Bronchial epithelial cell (primary cell): Measurements from ENCODE around the gene CALML5. TPM values are rescaled to one million over a fixed set of nuclear protein-coding genes. Genes with fewer than 3 reads are reported as not detected.
"Not testable (repeated sequence)": the region's sequence is repeated elsewhere in the genome, so short reads cannot be mapped to it uniquely, and the experiment has no call there.

Experiments used
- DNase-seq: peaks from one replicate; pipeline ENCODE4 v3.0.0-alpha.2; 2010; ENCODE audit warnings: low read depth
- FAIRE-seq: peaks from 2 replicates; lab custom pipeline; 2011; peaks lifted over from hg19 to GRCh38; lab: Jason Lieb, UNC
- H3K27me3 ChIP-seq: 2 replicates; pipeline ENCODE4 v1.5.1; 2011; ENCODE audit warnings: low read length; ENCODE audit not compliant: control insufficient read depth, insufficient read depth
- H3K36me3 ChIP-seq: 2 replicates; pipeline ENCODE4 v1.5.1; 2011; ENCODE audit warnings: low read length; ENCODE audit not compliant: control insufficient read depth, insufficient read depth
- H3K4me3 ChIP-seq: 2 replicates; pipeline ENCODE4 v1.5.1; 2011; ENCODE audit warnings: mild to moderate bottlenecking, low read depth, low read length, control low read depth
- total RNA-seq: library from RNA; depleted of rRNA; stranded (reverse); fragments of >200 nt; gene quantifications from 2 replicates; pipeline ENCODE4 v1.2.1, GENCODE V29; 2014
- TF ChIP-seq, protein P1 (sequence below): IDR thresholded peaks from 2 replicates; pipeline ENCODE4 v1.5.1; 2011; ENCODE audit warnings: mild to moderate bottlenecking, moderate library complexity, low read length, control low read depth, inconsistent platforms; ENCODE audit not compliant: insufficient read depth, severe bottlenecking

Gene CALML5
- total RNA-seq, 1 donor from 2014 or later = 0.79 TPM

GRCh38 chr10:5478694-5479305, 20.6 kb downstream of the CALML5 start:
- TF ChIP-seq, protein P1, sequence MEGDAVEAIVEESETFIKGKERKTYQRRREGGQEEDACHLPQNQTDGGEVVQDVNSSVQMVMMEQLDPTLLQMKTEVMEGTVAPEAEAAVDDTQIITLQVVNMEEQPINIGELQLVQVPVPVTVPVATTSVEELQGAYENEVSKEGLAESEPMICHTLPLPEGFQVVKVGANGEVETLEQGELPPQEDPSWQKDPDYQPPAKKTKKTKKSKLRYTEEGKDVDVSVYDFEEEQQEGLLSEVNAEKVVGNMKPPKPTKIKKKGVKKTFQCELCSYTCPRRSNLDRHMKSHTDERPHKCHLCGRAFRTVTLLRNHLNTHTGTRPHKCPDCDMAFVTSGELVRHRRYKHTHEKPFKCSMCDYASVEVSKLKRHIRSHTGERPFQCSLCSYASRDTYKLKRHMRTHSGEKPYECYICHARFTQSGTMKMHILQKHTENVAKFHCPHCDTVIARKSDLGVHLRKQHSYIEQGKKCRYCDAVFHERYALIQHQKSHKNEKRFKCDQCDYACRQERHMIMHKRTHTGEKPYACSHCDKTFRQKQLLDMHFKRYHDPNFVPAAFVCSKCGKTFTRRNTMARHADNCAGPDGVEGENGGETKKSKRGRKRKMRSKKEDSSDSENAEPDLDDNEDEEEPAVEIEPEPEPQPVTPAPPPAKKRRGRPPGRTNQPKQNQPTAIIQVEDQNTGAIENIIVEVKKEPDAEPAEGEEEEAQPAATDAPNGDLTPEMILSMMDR = no peak
- no peak for FAIRE-seq

DNA sequence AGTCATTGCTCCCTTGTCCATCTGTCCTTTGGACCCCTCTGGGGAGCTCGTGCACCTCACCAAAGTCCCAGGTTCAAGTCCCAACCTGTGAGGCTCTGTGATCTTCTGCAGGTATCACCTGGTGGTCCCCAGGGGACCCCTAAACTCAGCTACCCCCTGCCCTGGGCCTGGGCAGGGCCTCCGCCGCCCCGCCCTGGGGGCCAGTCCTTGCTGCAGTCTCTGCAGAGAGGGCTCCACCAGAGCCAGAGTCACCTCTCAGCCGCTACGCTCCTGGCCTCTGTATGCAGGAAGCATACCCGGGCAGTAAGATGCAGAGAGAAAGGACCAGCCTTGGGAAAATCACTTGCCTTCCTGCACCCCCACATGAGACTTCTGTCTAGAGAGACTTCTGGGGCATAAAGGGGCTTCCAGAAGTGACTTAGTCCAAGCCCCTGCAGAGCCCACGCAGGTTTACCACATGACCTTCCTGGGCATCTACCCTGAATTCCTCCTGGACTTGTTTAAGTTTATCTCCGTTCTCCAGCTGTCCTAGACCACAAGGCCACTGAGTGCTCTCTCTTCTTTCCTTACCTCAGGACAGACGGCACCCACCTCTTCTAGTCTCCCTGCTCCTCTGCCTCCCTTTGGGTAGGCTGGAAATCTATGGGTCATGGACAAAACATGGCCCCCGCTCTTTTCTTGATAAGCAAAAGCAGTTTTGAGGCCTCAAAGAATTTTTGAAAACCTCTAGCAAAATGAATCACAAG, 21.2 kb downstream of the CALML5 start:
- FAIRE-seq (no peak), DNase-seq (no peak)
- H3K27me3 ChIP-seq = no peaks in the 10 kb centered on the region
- TF ChIP-seq, protein P1 = no peak
- no peak overlapping the region for H3K4me3 ChIP-seq
- no peaks in the 10 kb centered on the region for H3K36me3 ChIP-seq

More at GRCh38 chr10:5478694-5479305, 20.6 kb downstream of the CALML5 start:
- DNase-seq = no peak
- H3K36me3 ChIP-seq = no peaks in the 10 kb centered on the region
- no peak overlapping the region for H3K4me3 ChIP-seq
- no peaks in the 10 kb centered on the region for H3K27me3 ChIP-seq

DNA sequence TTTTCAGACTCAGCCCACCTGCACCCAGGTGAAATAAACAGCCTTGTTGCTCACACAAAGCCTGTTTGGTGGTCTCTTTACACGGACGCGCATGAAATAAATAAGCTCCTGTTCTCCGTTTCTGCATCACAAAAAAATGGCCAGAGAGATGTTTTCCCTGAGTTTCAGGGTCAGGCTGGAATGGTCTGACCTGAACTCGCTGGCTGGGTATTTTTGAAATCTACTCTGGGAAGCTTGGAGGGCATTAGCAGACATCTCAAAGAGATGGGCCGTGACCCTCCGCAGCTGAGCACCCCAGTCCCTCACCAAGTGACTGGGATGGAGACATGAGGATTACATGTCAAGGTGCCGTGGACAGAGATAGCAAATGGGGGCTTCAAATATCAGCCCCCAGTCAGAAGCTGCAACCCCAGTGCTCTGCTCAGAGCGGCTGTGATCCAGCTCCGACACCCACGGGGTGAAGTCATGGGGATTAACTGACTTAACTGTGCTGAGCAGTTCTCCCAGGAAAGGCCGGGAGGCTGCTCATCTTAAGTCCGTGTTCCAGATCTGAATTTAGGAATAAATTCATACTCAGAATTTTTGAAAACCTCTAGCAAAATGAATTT, 22.3 kb downstream of the CALML5 start:
- DNase-seq = no peak
- TF ChIP-seq, protein P1 = no peak
- FAIRE-seq = no peak
- no peaks in the 10 kb centered on the region for H3K27me3 ChIP-seq
- H3K36me3 ChIP-seq = no peaks in the 10 kb centered on the region
- H3K4me3 ChIP-seq = no peak overlapping the region

DNA sequence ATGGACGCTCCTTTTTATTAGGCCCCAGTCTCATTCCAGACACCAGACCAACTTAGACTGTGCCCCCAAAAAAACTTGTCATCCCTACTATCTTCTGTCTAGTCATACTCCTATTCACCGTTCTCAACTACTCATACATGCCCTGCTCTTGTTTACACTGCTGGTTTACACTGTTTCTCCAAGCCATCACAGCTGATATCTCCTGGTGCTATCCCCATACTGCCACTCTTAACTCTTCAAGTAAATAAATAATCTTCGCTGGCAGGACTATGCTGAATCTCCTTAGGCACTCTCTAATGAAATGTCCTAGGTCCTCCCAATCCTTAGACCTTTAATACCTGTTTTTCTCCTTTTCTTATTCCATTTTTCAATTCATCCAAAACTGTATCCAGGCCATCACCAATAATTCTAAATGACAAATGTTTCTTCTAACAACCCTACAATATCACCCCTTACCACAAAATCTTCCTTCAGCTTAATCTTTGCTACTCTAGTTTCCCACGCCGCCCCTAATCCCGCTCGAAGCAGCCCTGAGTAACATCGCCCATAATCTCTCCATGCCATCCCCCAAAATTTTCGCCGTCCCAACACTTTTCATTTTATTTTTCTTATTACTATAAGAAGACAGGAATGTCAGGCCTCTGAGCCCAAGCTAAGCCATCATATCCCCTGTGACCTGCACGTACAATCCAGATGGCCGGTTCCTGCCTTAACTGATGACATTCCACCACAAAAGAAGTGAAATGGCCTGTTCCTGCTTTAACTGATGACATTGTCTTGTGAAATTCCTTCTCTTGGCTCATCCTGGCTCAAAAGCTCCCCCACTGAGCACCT, 23.2 kb downstream of the CALML5 start:
- FAIRE-seq, H3K36me3 ChIP-seq, H3K4me3 ChIP-seq, H3K27me3 ChIP-seq, DNase-seq: not testable (repeated sequence)

GRCh38 chr10:5475088-5475487, 24.3 kb downstream of the CALML5 start:
- not testable (repeated sequence) for H3K36me3 ChIP-seq, DNase-seq, H3K4me3 ChIP-seq, H3K27me3 ChIP-seq, FAIRE-seq

DNA sequence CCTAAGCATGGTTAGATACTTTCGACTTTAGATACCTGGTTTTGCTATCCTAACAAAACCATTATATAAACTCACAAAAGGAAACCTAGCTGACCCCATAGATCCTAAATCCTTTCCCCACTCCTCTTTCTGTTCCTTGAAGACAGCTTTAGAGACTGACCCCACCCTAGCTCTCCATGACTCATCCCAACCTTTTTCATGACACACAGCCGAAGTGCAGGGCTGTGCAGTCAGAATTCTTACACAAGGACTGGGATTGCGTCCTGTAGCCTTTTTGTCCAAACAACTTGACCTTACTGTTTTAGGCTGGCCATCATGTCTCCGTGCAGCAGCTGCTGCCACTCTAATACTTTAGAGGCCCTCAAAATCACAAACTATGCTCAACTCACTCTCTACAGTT, 24.7 kb downstream of the CALML5 start:
- H3K4me3 ChIP-seq, FAIRE-seq, H3K36me3 ChIP-seq, H3K27me3 ChIP-seq: not testable (repeated sequence)
- peak; percentile 75 for DNase-seq
